GM12891 (cell line): ENCODE results near the gene NUDT13.

Source experiments
- PAX5 ChIP-seq: IDR thresholded peaks from 2 replicates; pipeline ENCODE4 v1.6.1; 2011; ENCODE audit warnings: low read length, moderate library complexity, mild to moderate bottlenecking; ENCODE audit not compliant: insufficient read depth, severe bottlenecking
- POLR2A ChIP-seq: IDR thresholded peaks from 2 replicates; pipeline ENCODE4 v1.6.1; 2011; ENCODE audit warnings: low read depth, low read length, control low read depth
- POLR2AphosphoS5 ChIP-seq: IDR thresholded peaks from 2 replicates; pipeline ENCODE4 v1.6.1; 2011; ENCODE audit warnings: low read depth, low read length, control low read depth

DNA sequence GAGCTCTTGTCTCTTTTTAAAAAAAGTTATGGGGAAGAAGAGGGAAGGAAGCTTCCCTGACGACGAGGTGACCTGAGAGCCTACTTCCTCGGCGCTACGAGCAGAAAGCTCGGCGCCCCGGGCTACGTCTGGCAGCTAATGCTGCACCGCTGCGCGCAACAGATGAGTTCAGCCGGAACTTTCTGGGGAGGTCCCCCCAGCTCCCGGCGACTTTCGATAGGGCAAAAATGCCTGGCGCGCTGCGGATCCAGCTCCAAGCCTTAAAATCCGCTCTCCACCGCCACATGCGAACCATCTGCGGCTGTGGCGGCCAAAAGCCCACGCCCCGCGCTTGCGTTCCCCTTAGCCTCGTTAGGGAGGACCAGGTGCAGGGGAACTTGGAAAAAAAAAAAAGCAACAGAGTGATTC, 14.2 kb upstream of the NUDT13 start:
- TF ChIP-seq PAX5, result no peak
- no peak; the same call in 1 of the 2 replicates for TF ChIP-seq POLR2AphosphoS5
- peak; percentile 76 for TF ChIP-seq POLR2A
